GM12892 (cell line): ENCODE results near the gene KCNJ3.

Source experiments
- POLR2A ChIP-seq: IDR thresholded peaks from 2 replicates; pipeline ENCODE4 v1.6.1; 2011; ENCODE audit warnings: low read depth, low read length, control low read depth
- POLR2AphosphoS5 ChIP-seq: IDR thresholded peaks from 2 replicates; pipeline ENCODE4 v1.6.1; 2011; ENCODE audit warnings: low read depth, low read length, control low read depth

DNA sequence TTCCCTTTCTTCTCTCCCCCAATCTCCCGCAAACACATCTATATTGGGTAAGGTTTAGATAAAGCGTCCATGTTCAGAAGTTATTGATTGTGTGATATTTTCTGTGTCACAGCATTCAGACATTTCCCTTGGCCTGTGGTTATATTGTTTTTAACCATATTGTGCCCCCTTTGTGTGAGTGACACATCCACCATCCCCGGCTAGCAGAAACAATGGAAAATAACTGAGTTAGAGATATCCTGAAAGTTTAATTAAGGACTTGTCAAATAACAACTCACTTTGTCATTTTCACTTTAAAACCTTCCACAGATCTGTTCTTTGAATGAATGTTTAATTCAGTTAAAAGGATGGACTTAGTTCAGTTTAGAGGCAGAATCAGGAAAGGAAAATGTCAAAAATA, 151.0 kb downstream of the KCNJ3 start:
- no peak for TF ChIP-seq POLR2A
- TF ChIP-seq POLR2AphosphoS5: no peak
